IPS-15b (cell line): Measurements from ENCODE around the gene ZNF689.

Experiments used
- H3K27me3 ChIP-seq: one replicate; pipeline ENCODE4 v1.6.1; 2013; ENCODE audit warnings: low read length; ENCODE audit not compliant: control insufficient read depth, insufficient read depth
- H3K36me3 ChIP-seq: one replicate; pipeline ENCODE4 v1.6.1; 2013; ENCODE audit warnings: low read length; ENCODE audit not compliant: control insufficient read depth, insufficient read depth
- H3K4me1 ChIP-seq: one replicate; pipeline ENCODE4 v1.6.1; 2013; ENCODE audit warnings: mild to moderate bottlenecking, low read length; ENCODE audit not compliant: control insufficient read depth, insufficient read depth
- H3K4me3 ChIP-seq: one replicate; pipeline ENCODE4 v1.5.1; 2013; ENCODE audit warnings: low read depth, low read length
- H3K9ac ChIP-seq: one replicate; pipeline ENCODE4 v1.6.1; 2013; ENCODE audit warnings: low read depth, mild to moderate bottlenecking, low read length
- H3K9me3 ChIP-seq: one replicate; pipeline ENCODE4 v1.6.1; 2013; ENCODE audit warnings: mild to moderate bottlenecking, low read length; ENCODE audit not compliant: control insufficient read depth, insufficient read depth

Gene ZNF689

GRCh38 chr16:30609926-30610839, at the start of gene ZNF689:
Gene ZNF689 (minus strand): TSS chr16:30610389. CDS start chr16:30610041, 348 bp downstream.
- Histone ChIP-seq H3K27me3 (no peaks in the 10 kb centered on the region), H3K9ac (peak within 1 kb of the TSS; percentile 98), H3K4me3 (peak within 1 kb of the TSS; percentile 91), H3K36me3 (peaks cover 6% of the 10 kb centered on the region), H3K9me3 (no peaks in the 10 kb centered on the region), H3K4me1 (no peaks in the 10 kb centered on the region)

DNA sequence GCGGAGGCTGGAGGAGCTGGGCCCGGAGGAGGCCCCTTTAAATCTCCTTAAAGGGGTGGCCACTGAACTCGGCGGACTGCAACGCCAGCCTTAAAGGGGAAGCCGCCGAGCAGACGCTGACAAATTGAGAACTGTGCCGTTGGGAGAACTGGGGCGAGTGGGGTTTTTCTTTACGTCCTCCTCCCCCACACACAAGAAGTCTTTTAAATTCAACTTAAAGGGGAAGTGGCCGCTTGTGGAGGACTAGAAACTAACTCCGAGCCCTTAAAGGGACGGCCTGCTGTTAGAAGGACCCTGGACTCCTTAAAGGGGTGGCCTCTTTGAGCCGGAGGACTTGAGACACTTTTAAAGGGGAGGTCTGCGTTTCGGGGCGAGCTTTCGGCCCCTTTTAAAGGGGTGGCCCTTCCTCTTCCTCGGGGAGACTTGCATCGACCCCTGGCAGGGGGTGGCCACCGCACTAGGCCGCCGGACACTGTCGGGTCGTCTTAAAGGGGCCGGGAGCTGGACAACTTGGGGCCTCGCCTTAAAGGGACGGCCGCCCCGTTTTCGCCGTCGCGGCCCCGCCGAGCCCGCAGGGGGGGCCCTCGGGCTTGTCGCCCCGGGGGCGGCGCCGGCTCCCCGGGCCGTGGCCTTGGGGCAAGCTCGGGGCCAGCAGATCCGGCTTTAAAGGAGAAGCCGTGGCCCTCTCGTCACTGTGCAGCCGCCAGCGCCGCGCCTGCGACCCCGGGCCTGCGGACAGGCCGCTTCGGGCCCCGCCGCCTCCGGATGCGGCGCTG, 48.7 kb upstream of the ZNF689 start:
- H3K4me3 ChIP-seq = peak overlapping the region; percentile 96
- no peaks in the 10 kb centered on the region for H3K4me1 ChIP-seq
- H3K36me3 ChIP-seq = peaks cover 2% of the 10 kb centered on the region
- H3K9ac ChIP-seq = peak overlapping the region; percentile 82
- no peaks in the 10 kb centered on the region for H3K9me3 ChIP-seq
- peaks cover 38% of the 10 kb centered on the region for H3K27me3 ChIP-seq

DNA sequence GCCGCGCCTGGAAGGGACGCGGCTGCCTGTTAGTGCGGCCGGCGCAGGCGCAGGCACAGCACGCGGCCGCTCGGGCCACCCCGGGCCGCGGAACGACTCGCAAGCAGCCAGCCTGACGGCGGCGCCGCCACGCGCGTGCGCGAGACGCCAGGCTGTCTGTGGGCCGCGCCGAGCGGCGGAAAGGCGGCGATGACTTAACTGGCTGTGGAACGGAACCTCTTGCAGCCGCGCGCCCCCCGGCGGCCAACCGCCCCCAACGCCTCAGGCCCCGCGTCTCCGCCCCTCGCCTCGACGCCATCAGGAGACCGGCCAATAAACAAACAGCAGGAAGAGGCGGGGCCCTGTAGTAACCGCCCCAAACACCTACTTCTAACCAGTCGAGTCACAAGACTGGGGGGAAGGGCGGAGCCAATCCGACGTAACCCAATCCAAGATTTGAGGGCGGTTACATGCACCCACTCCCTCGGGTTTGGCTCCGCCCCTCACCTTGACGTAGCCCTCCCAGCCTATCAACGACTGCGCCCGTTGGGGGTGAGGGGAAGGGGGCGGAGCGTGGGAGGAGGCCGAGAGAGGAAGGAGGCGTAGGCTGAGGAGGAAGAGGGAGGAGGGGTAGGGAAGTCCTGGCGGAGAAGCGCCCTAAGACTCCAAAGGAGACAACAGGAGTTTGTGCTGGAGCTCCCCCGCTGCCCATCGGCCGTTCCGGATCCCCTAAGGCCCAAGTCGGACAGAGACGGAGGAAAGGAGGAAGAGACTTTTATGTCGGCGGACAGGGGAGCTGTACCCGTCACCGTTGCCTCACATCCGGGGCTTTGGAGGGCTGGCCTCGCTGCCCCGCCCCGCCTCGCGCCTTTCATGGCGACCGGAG, 47.9 kb upstream of the ZNF689 start, which contains the start of gene FBRS:
Gene FBRS, plus strand, starts transcription at position 566 of the 865 bp plus-strand sequence. CDS start 1,088 bp downstream, outside the sequence.
- H3K4me3 ChIP-seq = peak within 1 kb of the TSS; percentile 96
- H3K36me3 ChIP-seq = peaks cover 2% of the 10 kb centered on the region
- peak within 1 kb of the TSS; percentile 82 for H3K9ac ChIP-seq
- H3K27me3 ChIP-seq = peaks cover 37% of the 10 kb centered on the region
- H3K9me3 ChIP-seq = no peaks in the 10 kb centered on the region
- H3K4me1 ChIP-seq = no peaks in the 10 kb centered on the region

DNA sequence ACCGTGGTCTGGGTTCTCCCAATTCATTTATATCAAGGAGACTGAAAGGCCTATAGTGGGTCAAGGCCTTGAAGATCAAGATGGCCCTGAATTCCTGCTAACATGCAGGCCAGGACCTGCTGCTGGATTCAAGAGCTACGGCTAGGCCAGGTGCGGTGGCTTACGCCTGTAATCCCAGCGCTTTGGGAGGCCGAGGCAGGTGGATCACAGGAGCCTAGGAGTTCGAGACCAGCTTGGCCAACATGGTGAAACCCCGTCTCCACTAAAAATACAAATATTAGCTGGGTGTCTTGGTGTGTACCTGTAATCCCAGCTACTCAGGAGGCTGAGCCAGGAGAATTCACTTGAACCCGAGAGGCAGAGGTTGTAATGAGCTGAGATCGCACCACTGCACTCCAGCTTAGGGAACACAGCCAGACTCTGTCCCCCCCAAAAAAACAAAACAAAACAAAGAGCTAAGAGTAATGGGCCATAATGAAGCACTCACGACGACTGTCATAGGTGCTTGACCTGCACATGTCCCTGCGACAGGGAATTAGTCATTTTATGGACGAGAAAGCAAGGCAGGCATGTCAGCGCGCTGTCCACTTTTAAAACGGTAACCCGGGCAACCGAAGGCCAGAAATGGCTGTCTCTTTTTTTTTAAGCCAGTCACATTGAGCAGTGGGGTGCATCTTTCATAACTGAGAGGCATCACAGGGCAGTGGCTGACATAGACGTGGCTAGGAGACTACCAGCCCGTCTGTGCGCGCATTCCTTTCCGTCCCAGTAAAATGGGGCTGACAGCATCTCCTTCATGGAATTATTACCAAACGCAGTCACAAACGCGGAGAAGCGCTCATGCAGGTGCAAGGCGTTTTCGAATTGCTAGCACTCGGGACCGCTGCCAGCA, 47.0 kb upstream of the ZNF689 start:
- Histone ChIP-seq H3K9me3 (no peaks in the 10 kb centered on the region), H3K36me3 (peaks cover 2% of the 10 kb centered on the region), H3K27me3 (peaks cover 37% of the 10 kb centered on the region), H3K9ac (no peak overlapping the region), H3K4me3 (peak overlapping the region; percentile 62), H3K4me1 (no peaks in the 10 kb centered on the region)

GRCh38 chr16:30656388-30656787, 46.2 kb upstream of the ZNF689 start:
- H3K9me3 ChIP-seq = no peaks in the 10 kb centered on the region
- no peak overlapping the region for H3K4me3 ChIP-seq
- peaks cover 2% of the 10 kb centered on the region for H3K36me3 ChIP-seq
- H3K9ac ChIP-seq = no peak overlapping the region
- no peaks in the 10 kb centered on the region for H3K4me1 ChIP-seq
- peaks cover 35% of the 10 kb centered on the region for H3K27me3 ChIP-seq

DNA sequence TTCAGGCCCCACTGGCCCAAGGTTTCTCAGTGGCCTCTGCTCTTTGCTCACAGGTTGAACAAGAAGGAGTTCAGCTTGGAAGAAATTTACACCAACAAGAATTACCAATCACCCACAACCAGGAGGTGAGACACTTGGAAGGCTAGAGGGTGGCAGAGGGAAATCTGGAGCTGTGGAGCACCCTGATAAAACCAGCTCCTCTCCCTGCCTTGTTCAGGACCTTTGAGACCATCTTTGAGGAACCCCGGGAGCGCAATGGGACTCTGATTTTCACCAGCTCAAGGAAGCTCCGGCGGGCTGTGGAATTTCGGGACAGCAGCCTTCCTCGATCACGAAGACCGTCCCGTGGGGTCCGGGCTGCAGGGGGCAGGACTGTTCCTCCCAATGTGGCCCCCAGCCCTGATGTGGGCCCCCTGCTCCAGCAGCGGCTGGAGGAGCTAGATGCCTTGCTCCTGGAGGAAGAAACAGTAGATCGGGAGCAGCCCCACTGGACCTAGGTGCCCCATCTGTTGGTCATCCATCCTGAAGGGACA, 45.7 kb upstream of the ZNF689 start:
- Histone ChIP-seq H3K9ac (no peak overlapping the region), H3K9me3 (no peaks in the 10 kb centered on the region), H3K27me3 (peaks cover 30% of the 10 kb centered on the region), H3K4me1 (no peaks in the 10 kb centered on the region), H3K36me3 (peaks cover 2% of the 10 kb centered on the region), H3K4me3 (no peak overlapping the region)

DNA sequence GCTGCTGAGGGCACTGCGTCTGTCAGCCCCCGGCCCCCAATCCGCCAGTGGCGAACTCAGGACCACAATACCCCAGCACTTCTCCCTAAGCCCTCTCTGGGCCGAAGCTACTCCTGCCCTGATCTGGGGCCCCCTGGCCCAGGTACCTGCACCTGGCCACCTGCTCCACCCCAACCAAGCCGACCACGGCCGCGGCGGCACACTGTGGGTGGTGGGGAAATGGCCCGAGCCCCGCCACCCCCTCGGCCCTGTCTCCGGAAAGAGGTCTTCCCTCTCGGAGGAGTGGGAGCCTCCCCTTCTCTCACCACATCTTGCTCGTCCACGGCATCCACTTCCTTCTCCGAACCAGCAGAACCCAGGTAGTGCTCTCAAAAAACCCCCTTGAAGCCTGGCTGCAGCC, 44.7 kb upstream of the ZNF689 start:
- no peaks in the 10 kb centered on the region for H3K4me1 ChIP-seq
- H3K27me3 ChIP-seq = peaks cover 19% of the 10 kb centered on the region
- H3K4me3 ChIP-seq = no peak overlapping the region
- H3K9ac ChIP-seq = no peak overlapping the region
- no peaks in the 10 kb centered on the region for H3K9me3 ChIP-seq
- peaks cover 2% of the 10 kb centered on the region for H3K36me3 ChIP-seq

DNA sequence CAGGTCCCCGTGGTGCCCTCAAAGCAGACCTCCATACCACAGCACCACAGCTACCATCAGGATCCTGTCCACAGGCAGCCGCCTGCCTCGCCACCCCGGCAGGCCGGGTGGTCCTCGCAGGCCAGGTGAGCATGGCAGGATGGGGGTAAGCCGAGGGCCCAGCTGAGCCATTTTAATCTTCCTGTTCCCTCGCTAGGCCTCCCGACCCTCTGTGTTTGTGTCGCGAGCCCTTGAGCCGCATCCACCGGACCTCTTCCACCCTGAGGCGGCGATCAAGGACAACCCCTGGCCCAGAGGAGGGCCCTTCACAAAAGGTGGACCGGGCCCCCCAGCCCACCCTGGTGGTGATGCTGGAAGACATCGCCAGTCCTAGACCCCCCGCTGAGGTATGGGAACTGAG, 42.5 kb upstream of the ZNF689 start:
- Histone ChIP-seq H3K4me3 (no peak overlapping the region), H3K9me3 (no peaks in the 10 kb centered on the region), H3K4me1 (no peaks in the 10 kb centered on the region)

DNA sequence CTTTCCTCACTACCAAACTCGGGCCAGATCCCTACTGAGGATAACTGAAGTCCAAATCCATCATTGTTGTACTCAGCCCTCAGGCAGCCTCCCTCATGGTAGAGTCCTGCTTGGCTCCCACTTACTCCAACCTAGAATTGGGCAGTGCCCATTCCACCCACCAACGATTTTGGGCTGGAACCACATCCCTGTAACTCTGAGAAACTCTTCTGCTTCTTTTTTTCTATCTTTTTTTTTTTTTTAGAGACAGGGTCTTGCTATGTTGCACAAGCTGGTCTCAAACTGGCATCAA, 41.8 kb upstream of the ZNF689 start:
- Histone ChIP-seq H3K36me3 (peaks cover 2% of the 10 kb centered on the region), H3K9ac (no peak overlapping the region), H3K27me3 (peaks cover 16% of the 10 kb centered on the region), H3K9me3 (no peaks in the 10 kb centered on the region), H3K4me1 (no peaks in the 10 kb centered on the region), H3K4me3 (peak overlapping the region; percentile 84)

More for the DNA sequence above, 42.5 kb upstream of the ZNF689 start:
- Histone ChIP-seq H3K9ac (no peak overlapping the region), H3K36me3 (peaks cover 2% of the 10 kb centered on the region), H3K27me3 (peaks cover 19% of the 10 kb centered on the region)

DNA sequence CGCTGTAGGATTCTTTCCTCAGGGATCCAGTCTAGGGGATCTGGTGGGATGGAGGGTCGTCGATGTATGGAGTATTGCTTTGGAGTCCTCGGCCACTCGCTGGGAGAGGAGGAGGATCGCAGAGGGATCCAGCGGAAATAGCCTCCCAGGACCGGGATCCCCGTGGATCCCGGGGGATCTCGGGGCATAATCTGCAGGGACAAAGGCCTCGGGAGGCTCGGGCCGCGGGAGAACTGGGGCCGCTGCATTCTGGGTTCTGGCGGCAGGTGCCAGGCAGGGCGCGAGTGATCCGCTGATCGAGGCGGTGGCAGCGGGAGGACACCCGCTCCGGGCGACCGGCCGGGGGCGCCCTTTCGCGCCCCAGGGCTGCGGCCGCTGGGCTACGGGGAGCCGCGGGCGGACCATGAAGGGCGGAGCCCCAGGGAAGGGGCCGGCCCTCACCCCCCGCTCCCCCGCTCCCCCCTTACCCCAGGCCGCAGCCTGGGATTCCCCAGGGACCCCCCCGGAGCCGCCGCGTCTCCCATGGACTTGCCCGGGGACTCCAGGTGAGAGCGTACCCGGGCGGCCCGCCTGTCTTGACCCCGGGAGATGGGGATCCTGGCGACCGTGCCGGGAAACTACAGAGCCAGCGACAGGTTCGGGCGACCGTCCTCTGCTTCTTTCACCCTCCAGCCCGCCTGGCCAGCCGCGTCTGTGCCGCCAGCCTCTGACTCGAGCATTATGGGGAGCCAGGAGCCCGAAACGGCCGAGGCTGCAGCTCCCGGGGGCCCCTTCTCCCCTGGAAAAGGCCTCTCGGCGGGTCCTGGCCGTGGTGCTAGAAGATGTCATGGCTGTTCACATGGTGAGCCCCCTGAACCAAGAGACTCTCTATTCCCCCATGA, 41.2 kb upstream of the ZNF689 start:
- peaks cover 2% of the 10 kb centered on the region for H3K36me3 ChIP-seq
- peaks cover 13% of the 10 kb centered on the region for H3K27me3 ChIP-seq

More for the DNA sequence above, 41.2 kb upstream of the ZNF689 start:
- no peaks in the 10 kb centered on the region for H3K9me3 ChIP-seq
- H3K4me3 ChIP-seq = peak overlapping the region; percentile 84
- H3K4me1 ChIP-seq = no peaks in the 10 kb centered on the region
- H3K9ac ChIP-seq = peak overlapping the region; percentile 73
